ENCODE data around the gene PTTG1IP.

GRCh38 chr21:44850208-44850800, 23.2 kb downstream of the PTTG1IP start:
- no peak for TF ChIP-seq POLR2A (IDR thresholded peaks at IDR 0.05)
- TF ChIP-seq, protein P1, sequence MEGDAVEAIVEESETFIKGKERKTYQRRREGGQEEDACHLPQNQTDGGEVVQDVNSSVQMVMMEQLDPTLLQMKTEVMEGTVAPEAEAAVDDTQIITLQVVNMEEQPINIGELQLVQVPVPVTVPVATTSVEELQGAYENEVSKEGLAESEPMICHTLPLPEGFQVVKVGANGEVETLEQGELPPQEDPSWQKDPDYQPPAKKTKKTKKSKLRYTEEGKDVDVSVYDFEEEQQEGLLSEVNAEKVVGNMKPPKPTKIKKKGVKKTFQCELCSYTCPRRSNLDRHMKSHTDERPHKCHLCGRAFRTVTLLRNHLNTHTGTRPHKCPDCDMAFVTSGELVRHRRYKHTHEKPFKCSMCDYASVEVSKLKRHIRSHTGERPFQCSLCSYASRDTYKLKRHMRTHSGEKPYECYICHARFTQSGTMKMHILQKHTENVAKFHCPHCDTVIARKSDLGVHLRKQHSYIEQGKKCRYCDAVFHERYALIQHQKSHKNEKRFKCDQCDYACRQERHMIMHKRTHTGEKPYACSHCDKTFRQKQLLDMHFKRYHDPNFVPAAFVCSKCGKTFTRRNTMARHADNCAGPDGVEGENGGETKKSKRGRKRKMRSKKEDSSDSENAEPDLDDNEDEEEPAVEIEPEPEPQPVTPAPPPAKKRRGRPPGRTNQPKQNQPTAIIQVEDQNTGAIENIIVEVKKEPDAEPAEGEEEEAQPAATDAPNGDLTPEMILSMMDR (IDR thresholded peaks at IDR 0.05) = no peak

Data from testis (tissue), 2 donors.